Endothelial cell of umbilical vein (primary cell): Measurements from ENCODE around the gene GRK1. TPM values are rescaled to one million over a fixed set of nuclear protein-coding genes. Genes with fewer than 3 reads are reported as not detected.

Source experiments
- BruUV-seq: library from RNA; stranded (reverse); fragments of 400-500 nt; replicated peaks from 2 replicates; lab custom pipeline; 2021; lab: Mats Ljungman, UMichigan
- CTCF ChIA-PET: fragments of 300-600, 350-600 bp; sonication (Branson Sonifier 250); formaldehyde crosslinking; loops from one replicate; lab custom pipeline; 2021; ENCODE audit warnings: antibody characterized with exemption, inconsistent platforms; lab: Charles Lee
- POLR2A ChIA-PET: fragments of 300-600, 350-600 bp; sonication (Branson Sonifier 250); formaldehyde crosslinking; loops from one replicate; lab custom pipeline; 2021; ENCODE audit warnings: antibody characterized with exemption, inconsistent platforms; lab: Charles Lee
- DNase-seq: peaks from one replicate; pipeline ENCODE4 v3.0.0-alpha.2; 2011; ENCODE audit warnings: low read depth, low spot score
- FAIRE-seq: peaks from 2 replicates; lab custom pipeline; 2011; peaks lifted over from hg19 to GRCh38; lab: Jason Lieb, UNC
- H2AFZ ChIP-seq: 2 replicates; pipeline ENCODE4 v1.6.0; 2012; ENCODE audit warnings: low read depth, low read length, control low read depth, inconsistent platforms
- H3K27ac ChIP-seq: 2 replicates; pipeline ENCODE4 v1.5.1; 2011; ENCODE audit warnings: low read depth, mild to moderate bottlenecking, control low read depth, low read length, moderate library complexity; ENCODE audit not compliant: insufficient read depth
- H3K27me3 ChIP-seq, 2 experiments: 2 replicates each; pipeline versions ENCODE4 v1.6.0 to v1.6.1; 2011; ENCODE audit warnings: low read length in 2 of 2, mixed read lengths in 1 of 2; ENCODE audit not compliant: control insufficient read depth in 2 of 2, insufficient read depth in 2 of 2
- H3K36me3 ChIP-seq, 2 experiments: 2 replicates in 1 of 2; 3 replicates in 1 of 2; pipeline ENCODE4 v1.5.1; 2011; ENCODE audit warnings: low read length in 2 of 2, mild to moderate bottlenecking in 1 of 2, moderate library complexity in 1 of 2; ENCODE audit not compliant: control insufficient read depth in 2 of 2, insufficient read depth in 2 of 2; ENCODE audit errors: extremely low read depth in 1 of 2
- H3K4me1 ChIP-seq: 3 replicates; pipeline ENCODE4 v1.5.1; 2011; ENCODE audit warnings: mild to moderate bottlenecking, low read length; ENCODE audit not compliant: control insufficient read depth, insufficient read depth; ENCODE audit errors: extremely low read depth
- H3K4me2 ChIP-seq: 2 replicates; pipeline ENCODE4 v1.6.1; 2011; ENCODE audit warnings: low read length, control low read depth, mixed read lengths; ENCODE audit not compliant: insufficient read depth
- H3K4me3 ChIP-seq, 3 experiments: fragments of 200-600 bp in 1 of 3; sonication (generic), shearing (Covaris generic) in 1 of 3; replicated peaks in 1 of 3; 2 replicates each; pipeline ENCODE4 v1.5.1; 2011 to 2016; ENCODE audit warnings: control low read depth in 3 of 3, low read length in 3 of 3, mild to moderate bottlenecking in 2 of 3, inconsistent platforms in 1 of 3, low read depth in 1 of 3, moderate library complexity in 1 of 3; ENCODE audit not compliant: insufficient read depth in 1 of 3
- H3K79me2 ChIP-seq: 2 replicates; pipeline ENCODE4 v1.6.0; 2012; ENCODE audit warnings: low read length, inconsistent platforms; ENCODE audit not compliant: control insufficient read depth, insufficient read depth
- H3K9ac ChIP-seq: replicated peaks from 2 replicates; pipeline ENCODE3; 2011; ENCODE audit warnings: low read length, control low read depth; ENCODE audit not compliant: insufficient read depth; ENCODE audit errors: extremely low read depth
- H3K9me1 ChIP-seq: replicated peaks from 3 replicates; pipeline ENCODE4 v1.6.0; 2011; ENCODE audit warnings: mild to moderate bottlenecking, low read length; ENCODE audit not compliant: control insufficient read depth, insufficient read depth; ENCODE audit errors: extremely low read depth
- H3K9me3 ChIP-seq: replicated peaks from 2 replicates; pipeline ENCODE4 v1.5.1; 2012; ENCODE audit warnings: low read length, inconsistent platforms; ENCODE audit not compliant: control insufficient read depth, insufficient read depth
- H4K20me1 ChIP-seq: replicated peaks from 2 replicates; pipeline ENCODE3; 2011; ENCODE audit warnings: mild to moderate bottlenecking, low read length; ENCODE audit not compliant: control insufficient read depth, insufficient read depth; ENCODE audit errors: extremely low read depth
- CTCF ChIP-seq, 2 donors: IDR thresholded peaks; 1 replicate in 1 of 2; 2 replicates in 1 of 2; pipeline ENCODE4 v1.5.1; 2011; ENCODE audit warnings: low read length in 2 of 2, mild to moderate bottlenecking in 2 of 2, moderate library complexity in 2 of 2, control low read depth in 1 of 2, inconsistent platforms in 1 of 2, low read depth in 1 of 2; ENCODE audit not compliant: insufficient read depth in 1 of 2; ENCODE audit errors: extremely low read depth in 1 of 2
- EZH2 ChIP-seq: IDR thresholded peaks from 2 replicates; pipeline ENCODE4 v1.6.1; 2012; ENCODE audit warnings: borderline replicate concordance, low read depth, mild to moderate bottlenecking, moderate library complexity, low read length, inconsistent platforms; ENCODE audit not compliant: severe bottlenecking
- FOS ChIP-seq: IDR thresholded peaks from 2 replicates; pipeline ENCODE4 v1.6.1; 2011; ENCODE audit warnings: mild to moderate bottlenecking, low read length, moderate library complexity, borderline replicate concordance; ENCODE audit not compliant: insufficient read depth
- GATA2 ChIP-seq: IDR thresholded peaks from 2 replicates; pipeline ENCODE4 v1.7.0; 2011; ENCODE audit warnings: low read depth, mild to moderate bottlenecking, moderate library complexity, mixed read lengths, low read length; ENCODE audit not compliant: insufficient read length, insufficient read depth
- JUN ChIP-seq: IDR thresholded peaks from 2 replicates; pipeline ENCODE4 v1.6.1; 2011; ENCODE audit warnings: borderline replicate concordance, low read depth; ENCODE audit not compliant: insufficient read length, insufficient read depth
- MYC ChIP-seq: IDR thresholded peaks from one replicate; pipeline ENCODE4 v1.6.1; 2011; ENCODE audit warnings: mild to moderate bottlenecking, low read depth, low read length
- POLR2A ChIP-seq: IDR thresholded peaks from 2 replicates; pipeline ENCODE4 v1.6.1; 2012; ENCODE audit warnings: low read depth, mild to moderate bottlenecking, control low read depth, low read length
- POLR2AphosphoS5 ChIP-seq: IDR thresholded peaks from 2 replicates; pipeline ENCODE4 v1.6.1; 2012; ENCODE audit warnings: low read depth, mild to moderate bottlenecking, control low read depth, low read length, moderate library complexity; ENCODE audit not compliant: insufficient read depth
- dilution Hi-C: fragments of 300-500 bp; cut with MboI; formaldehyde crosslinking; loops from one replicate; pipeline ENCODE4 v1.15.0; 2019; ENCODE audit warnings: low sequenced_read_pairs; ENCODE audit not compliant: extremely low pct_ligation_motif_present
- intact Hi-C: fragments of 100-400 bp; cut with micrococcal nuclease; formaldehyde crosslinking; loops from one replicate; pipeline ENCODE4 v1.10.0; 2022
- polyA plus RNA-seq, 4 experiments: library from polyadenylated mRNA; depleted of rRNA in 3 of 4; stranded (reverse) in 3 of 4; unstranded in 1 of 4; fragments of >200 nt; gene quantifications; 2 replicates each; pipeline versions ENCODE4 v1.2.1 to v1.2.3, GENCODE V29; 2011 to 2012; ENCODE audit warnings: missing spikeins in 1 of 4
- total RNA-seq: library from RNA; stranded (reverse); gene quantifications from 2 replicates; pipeline ENCODE4 v1.2.3, GENCODE V29; 2021
- TF ChIP-seq, protein P1 (sequence below): IDR thresholded peaks from 2 replicates; pipeline ENCODE4 v1.6.1; 2011; ENCODE audit not compliant: insufficient read depth, insufficient read length

Gene GRK1
- total and polyA plus RNA-seq, 2 donors (not counting 3 experiments of a cell fraction or from before 2014, with no cell fraction given), result not detected

DNA sequence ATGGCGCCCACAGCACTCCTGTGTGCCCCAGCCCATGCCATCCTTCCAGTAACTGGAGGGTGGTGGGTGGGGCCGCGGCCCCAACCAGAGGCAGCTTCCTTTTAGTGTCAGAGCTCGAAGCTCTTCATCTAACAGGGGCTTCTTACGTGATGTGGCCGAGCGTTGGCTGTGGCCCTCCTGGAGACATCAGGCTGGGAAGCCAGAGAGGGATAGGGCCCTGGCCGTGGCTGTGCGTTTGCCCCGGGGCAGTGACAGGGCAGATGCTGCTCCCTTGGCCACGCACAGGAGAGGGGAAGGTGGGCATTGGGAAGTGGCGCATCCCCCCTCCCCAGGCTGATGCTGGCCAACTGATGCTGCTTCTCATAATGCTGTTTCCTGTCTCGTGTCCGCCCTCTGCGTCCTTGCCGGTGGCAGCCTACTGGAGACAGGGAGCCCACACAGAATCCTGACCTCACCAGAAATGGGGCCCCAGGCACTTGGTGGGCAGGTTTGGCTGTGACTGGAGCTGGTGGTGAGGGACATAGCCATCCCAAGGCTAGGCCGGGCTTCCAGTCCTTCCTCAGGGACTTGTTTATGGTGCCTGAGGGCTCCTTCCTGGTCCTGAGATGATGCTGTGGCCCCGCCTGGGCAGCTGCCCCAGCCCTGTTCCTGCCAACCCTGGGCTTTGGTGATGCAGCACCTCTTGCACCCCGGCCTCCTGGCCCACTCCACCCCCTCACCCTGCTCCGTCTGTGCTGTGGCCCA, 43.4 kb upstream of the GRK1 start:
- TF ChIP-seq EZH2, result no peak
- TF ChIP-seq, protein P1, sequence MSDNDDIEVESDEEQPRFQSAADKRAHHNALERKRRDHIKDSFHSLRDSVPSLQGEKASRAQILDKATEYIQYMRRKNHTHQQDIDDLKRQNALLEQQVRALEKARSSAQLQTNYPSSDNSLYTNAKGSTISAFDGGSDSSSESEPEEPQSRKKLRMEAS, result no peak
- TF ChIP-seq POLR2AphosphoS5, result no peak
- no peak for TF ChIP-seq POLR2A
- TF ChIP-seq JUN, result no peak
- no peak for TF ChIP-seq FOS
- TF ChIP-seq GATA2, result no peak
- no peak for TF ChIP-seq CTCF (IDR thresholded peaks at IDR 0.05; ENCODE audit: extremely low read depth in 1 of 2, insufficient read depth in 1 of 2, low read depth in 1 of 2, low read length in 2 of 2)
- TF ChIP-seq MYC, result no peak

More for the DNA sequence above, 43.4 kb upstream of the GRK1 start:
- no peaks in the 10 kb centered on the region for H3K9me3 ChIP-seq
- H4K20me1 ChIP-seq, result peaks cover 2% of the 10 kb centered on the region
- H3K27ac ChIP-seq, result no peak overlapping the region
- H3K79me2 ChIP-seq, result peaks cover 60% of the 10 kb centered on the region
- intact Hi-C loops (no loop called here), dilution Hi-C loops (no loop called here)
- H3K9ac ChIP-seq, result no peak overlapping the region
- no peaks in the 10 kb centered on the region for H3K9me1 ChIP-seq
- H3K4me2 ChIP-seq, result no peak overlapping the region
- H2AFZ ChIP-seq, result no peak overlapping the region
- DNase-seq (no peak), FAIRE-seq (no peak)
- peaks cover 0 to 10% of the 10 kb centered on the region in 2 experiments for H3K36me3 ChIP-seq
- BruUV-seq, result no TSS peak
- no peak overlapping the region for H3K4me3 ChIP-seq
- ChIA-PET POLR2A (interaction anchor here (0.5 kb wide), 1 partner anchor 108 kb away, joined by 3 read pairs; no protein-coding TSS in a partner anchor), CTCF (no interaction called here)
- H3K27me3 ChIP-seq, result no peaks in the 10 kb centered on the region
- peaks cover 7% of the 10 kb centered on the region for H3K4me1 ChIP-seq
